GM18517 (cell line): Measurements from ENCODE around the gene RAB35.

Experiments used
- ATAC-seq: cut with Tn5 transposase; IDR thresholded peaks from one replicate; pipeline ENCODE4 v1.9.1; 2021; ENCODE audit warnings: mild to moderate bottlenecking, moderate library complexity; ENCODE audit not compliant: unreplicated experiment

The RAB35 gene

DNA sequence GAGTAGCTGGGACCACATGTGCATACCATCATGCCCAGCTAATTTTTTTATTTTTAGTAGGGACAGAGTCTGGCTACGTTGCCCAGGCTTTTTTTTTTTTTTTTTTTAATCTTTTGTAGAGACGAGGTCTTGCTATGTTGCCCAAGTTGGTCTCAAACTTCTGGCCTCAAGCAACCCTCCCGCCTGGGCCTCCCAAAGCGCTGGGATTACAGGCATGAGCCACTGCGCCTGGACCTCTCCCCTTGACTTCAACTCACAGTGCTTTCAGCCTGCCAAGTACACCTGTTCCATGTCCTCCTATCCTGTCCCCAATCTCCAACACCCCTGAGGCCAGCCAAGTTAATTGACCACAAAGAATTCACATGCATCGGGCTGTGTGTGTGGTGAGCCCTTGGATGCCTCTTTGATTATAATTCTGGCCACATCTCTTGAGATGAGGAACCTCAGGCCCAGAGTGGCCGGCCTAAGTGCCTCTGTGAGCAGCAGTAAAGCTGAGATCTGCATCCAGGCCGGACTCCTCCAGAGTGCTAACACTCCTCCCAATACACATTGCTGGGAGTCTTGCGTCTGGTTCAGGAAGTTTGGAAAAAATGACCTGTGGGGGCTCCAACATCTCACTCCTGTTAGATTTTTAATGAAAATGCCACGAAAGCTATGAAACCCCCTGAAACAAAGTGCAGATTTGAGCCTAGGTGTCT lies 6.8 kb downstream of the RAB35 start:
- no peak for ATAC-seq

DNA sequence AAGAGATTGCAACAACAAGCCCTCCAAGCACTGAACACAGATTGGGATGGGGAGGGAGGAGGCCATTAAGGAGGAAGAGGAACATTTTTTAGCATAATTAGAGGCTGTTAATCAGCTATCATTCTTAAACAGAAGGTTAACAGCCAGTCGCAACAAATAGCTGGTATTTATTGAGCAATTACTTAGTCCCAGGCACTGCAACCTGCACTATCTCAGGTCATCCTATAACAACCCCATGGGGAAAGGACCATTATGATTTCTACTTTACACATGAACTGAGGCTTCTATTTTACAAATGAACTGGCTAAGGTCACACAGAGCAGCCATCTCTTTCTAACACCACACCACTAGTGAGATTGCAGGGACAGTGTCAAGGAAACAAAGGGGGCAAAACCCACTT lies 10.4 kb downstream of the RAB35 start:
- ATAC-seq: no peak

DNA sequence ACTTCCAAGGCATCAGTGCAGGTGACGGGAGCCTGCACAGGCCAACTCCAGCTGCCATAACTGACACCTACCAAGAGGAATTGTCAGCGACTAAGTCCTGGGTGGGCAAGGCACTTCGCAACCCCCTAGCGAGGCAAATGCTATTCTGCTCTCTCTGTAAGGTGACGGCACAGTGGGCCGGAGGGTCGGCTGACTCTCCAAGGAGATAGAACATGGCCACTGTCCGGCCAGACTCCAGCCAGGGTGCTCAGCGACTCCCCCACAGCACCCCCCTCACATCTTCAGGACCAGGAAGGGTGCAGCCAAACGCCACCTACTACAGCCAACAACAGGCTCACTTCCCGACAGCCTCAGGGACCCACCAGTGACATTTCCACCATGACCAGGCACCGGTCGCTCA lies 13.2 kb downstream of the RAB35 start:
- ATAC-seq: no peak

DNA sequence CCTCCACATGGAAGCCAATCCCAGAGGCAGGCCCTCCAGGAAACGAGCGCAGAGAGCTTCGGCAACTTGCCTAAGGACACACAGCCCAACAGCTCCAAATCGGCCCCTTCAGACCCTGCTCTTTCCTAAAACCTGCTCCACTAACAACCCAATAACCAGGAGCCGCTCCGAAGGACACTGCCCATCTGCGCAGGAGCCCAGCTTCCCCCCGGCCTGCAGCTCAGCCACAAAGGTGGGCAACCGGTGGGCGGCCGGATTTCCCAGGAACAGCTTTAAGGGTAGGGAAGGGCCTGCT lies 13.6 kb downstream of the RAB35 start:
- ATAC-seq: no peak

DNA sequence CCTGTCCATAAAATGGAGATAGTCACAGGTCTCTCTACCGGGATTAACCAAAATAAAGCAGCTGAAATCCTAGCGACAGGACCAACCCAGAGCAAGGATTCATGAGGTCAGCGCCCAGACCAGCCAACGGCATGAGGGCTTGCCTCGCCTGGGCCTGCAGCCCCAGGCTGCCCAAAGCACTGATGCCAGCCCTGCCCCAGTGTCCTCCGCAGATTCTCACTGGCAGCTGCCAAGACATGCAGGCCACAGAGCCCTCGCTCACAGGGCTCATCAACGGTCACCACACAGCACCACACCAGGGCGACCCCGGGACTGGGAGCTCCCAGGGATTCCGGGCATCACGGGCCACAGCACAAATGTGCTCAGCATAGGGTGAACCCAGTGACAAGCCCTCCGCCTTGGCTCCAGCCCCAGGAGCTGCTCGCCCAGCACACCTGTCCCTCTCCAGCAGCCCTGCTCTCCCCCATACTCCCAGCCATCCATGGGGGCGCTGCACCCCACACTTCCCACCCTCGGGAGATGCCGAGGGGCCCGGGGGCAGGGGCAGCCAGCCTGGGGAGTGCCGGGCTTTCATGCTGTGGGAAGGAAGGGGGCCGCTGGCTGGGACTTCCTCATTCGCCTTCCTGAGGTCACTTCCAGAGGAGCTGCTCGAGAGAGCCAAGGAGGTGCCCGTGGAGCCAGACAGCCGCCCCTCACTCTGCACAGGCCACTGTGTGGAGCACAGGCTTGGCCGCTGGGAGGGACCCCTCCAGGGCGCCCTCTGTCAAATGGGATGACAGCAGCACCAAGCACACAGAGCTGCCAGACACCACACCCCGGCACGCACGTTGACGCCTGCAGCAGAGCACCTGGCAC lies 14.1 kb downstream of the RAB35 start:
- ATAC-seq: no peak

DNA sequence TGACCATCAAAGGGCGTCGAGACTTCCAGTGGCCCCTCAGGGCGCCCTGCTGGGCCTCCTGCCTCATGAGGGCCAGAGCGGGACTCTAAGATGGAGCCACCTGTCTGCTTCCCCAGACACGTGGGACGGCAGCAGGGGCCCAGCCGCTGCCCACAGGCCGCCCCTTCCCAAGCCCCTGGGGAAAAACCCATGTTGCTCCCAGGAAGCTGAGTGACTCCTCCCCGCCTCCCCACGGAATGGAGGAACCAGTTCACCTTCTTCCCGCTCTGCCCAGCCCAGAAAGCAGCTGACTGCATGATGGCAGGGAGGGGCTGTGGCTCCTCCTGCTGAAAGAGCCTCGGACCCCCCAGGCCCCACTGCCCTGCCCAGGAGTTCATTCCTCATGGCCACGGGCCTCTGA lies 14.9 kb downstream of the RAB35 start:
- ATAC-seq: no peak

DNA sequence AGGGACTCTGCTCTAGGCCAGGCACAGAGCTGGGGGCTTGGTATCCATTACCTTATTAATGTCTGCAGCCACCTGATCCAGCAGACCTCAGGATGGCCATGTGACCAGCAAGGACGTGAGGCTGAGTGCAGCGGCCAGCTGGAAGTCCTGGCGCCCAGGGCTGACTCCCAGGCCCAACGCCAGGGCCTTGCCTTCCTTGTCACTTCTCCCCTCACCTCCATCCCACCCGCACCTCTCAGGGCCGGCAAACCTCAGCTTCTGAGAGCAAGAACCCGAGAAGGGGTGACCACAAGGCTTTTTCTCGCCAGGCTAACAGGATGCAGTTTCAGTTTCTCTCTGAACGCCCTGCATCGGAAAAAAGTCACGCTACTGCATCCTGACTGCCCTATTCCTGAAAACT lies 15.4 kb downstream of the RAB35 start:
- ATAC-seq: no peak

DNA sequence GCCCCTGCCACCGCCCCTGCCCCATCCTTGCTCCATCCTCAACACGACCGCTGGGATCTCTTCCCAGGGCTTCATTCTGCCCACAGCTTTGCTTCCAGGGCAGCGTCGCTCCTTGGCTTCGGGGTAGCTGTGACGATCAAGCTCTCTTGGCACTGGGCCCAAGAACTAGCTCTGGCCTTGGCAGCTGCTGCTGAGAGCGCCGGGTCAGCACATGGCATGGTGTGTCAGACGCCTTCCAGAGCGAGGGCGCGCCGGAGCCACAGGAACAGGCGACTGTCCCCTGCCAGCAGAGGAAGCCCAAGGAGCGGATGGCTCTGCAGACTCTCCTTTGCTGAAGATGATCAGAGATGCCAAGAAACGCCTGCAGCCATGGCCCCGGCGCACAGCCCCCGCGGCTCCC lies 15.9 kb downstream of the RAB35 start:
- no peak for ATAC-seq

DNA sequence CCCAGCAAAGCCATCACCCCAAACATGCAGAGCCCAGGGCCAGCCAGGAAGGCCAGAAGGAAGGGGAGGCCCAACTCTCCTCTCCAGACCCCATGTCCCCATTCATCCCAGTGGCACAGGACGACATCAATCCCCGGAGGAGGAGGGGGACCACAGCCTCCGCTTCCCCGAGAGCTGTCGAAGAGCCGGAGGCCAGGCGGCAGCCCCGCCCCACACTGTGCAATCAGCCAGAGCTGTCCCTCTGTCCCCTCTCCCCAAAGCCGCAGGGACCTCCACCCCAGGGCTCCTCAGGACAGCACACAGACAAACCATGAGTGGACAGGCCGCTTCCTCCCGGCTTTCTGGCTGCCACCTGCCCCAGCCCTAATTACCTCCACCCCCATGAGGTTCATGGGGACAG lies 16.8 kb downstream of the RAB35 start:
- ATAC-seq: no peak

DNA sequence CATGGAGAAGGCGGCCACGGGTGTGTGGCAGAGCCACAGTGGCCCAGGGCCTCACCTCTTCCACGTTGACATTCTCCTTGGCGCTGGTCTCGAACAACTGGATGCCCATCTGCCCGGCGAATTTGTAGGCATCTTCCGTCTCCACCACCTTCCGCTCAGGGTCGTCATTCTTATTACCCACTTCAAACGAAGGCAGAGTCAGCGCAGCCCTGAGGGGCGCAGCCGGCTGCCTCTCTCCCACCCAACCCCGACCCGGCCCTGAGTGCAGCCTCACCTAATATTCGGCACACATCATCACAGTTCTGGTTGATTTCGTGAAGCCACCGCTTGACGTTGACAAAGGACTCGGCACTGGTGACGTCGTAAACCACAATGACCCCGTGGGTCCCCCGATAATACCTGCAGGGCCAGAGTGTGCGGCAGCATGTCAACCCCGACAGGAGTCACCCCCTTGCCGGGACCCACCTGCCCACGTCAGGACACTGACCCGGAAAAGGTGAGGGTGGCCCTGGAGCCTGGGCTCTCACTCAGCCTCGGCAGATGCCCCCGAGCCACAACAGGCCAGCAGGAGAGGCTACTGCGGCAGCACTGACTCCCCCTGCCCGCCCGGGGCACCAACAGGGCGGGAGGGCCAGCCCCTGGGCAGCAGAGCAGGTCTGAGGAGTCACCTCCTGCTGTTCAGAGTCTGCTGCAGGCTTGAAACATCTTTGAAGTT lies 17.6 kb downstream of the RAB35 start:
- ATAC-seq: no peak

DNA sequence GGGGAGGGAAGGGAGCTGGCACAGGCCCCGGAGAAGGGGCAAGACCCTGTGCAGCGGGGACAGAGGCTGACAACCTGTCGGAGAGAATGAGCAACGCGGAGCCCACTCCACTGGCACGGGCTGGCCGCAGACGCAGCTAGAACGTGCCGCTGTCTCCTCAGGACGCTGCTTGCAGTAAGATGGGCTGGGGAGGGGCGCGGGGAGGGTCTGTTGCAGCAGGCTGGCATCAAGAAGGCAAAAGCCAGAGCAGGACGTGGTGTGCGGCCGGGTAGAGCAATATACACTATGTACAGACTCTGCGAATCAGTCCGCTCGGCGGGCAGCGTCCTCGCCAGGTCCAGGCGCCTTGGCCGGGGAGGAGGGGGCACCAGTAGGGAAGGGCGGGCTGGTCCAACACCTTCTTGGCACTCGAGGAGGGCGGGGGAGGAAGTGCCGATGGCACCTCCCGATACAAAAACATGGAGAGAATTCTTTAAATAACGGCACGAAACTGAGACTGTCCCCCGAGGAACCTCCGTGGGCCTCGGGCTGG lies 19.8 kb downstream of the RAB35 start:
- ATAC-seq: no peak

DNA sequence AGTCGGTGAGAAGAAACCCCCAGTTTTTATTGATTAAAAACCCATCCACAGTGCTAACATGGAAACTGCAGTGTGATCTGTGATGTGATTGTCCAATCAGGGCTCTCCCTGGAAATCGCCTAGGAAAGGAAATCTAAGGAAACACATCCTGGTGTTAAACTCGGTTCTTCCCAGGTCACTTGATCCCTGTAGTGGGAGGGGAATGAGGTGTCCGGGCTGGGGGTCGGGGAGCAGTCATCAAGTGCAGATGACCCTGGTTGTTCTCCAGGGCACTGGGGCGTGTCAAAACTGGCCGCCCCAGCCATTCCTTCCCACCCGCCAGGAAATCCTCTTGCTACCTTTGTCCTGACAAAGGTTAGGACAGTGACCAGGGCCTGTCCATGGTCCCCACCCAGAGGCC lies 20.8 kb downstream of the RAB35 start:
- ATAC-seq: no peak

DNA sequence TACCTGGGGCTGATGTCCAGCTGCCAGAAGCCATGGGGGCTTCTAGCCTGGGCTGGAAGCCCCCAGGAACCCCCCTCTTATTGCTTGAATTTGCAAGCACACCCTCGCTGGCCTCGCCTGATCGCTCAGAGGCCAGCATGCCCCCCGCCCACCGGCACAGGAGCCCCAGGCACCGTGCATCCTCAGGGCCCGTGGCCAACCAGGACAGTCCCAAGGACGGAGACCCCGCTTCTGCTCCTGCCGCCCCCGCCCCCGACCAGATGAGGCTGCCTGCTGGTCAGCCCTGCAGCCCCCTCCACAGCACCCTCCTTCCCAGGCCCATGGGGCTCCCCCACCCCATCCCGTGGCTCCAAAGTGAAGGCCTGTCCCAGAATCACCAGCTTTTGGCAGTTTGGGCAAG lies 21.2 kb downstream of the RAB35 start:
- ATAC-seq: no peak

DNA sequence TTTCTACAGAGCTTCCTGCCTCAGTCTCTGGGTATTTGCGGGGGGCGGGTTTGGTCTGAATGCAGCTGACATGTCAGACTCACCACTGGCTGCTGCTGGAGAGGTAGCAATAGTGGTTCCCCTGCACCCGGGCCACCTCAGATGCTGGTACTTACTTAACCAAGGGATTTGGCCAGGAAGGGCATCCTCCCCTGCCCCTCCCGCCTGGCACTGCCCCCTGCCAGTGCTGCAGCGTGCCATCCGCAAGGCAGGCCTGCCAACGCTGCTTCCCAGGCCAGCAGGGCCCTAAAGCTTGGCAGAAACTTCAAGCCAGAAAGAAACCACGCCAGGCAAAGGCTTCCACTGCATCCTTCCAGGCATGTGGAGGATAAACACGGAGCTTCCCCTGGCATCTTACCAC lies 22.1 kb downstream of the RAB35 start:
- ATAC-seq: no peak

DNA sequence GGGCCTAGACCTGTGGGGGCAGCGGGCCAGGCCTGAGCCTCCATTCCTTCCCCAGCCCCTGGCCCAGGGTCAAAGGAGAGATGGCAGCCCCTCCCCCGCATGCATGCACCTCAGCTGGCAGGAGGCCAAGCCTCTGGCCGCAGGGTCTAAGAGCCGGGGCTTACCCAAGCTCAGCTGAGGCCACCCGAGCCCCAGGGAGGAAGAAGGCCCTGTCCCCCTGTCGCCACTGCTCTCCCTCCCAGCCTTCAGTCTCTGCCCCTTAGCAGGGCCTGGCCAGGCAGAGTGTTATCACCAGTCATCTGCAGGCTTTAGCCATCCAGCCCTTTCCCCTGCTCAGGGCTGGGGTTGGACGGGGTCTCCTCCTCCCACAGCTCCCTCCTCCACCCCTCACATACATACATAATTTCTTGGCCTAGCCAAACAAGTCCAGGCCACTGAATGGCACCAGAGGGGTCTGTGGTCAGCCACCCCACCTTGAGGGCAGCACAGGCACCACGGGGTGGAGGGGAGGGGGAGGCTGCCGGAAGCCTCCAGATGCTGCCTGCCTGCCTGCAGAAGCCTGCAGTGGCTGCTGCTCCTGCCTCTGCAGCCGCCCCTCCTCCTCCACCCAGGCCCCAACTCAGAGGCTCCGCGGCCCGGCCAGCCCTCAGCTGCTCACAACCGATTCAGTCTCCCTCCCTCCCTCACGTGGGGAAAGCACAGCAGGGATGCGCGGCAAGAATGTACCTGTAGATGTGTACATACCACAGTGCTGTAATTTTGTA lies 22.8 kb downstream of the RAB35 start:
- ATAC-seq: no peak

DNA sequence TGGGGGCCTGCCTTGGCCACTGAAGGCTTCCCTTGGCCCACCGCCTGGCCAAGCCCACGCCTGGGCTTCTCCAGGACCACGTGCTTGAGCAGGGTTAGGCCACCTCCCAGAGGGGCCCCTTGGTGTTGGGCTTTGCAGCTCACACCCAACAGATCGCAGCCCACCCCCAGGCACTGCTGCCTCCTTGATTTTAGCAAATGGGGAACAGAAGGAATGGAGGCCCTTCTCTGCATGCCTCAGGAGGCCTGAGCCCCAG lies 23.3 kb downstream of the RAB35 start:
- ATAC-seq: no peak

DNA sequence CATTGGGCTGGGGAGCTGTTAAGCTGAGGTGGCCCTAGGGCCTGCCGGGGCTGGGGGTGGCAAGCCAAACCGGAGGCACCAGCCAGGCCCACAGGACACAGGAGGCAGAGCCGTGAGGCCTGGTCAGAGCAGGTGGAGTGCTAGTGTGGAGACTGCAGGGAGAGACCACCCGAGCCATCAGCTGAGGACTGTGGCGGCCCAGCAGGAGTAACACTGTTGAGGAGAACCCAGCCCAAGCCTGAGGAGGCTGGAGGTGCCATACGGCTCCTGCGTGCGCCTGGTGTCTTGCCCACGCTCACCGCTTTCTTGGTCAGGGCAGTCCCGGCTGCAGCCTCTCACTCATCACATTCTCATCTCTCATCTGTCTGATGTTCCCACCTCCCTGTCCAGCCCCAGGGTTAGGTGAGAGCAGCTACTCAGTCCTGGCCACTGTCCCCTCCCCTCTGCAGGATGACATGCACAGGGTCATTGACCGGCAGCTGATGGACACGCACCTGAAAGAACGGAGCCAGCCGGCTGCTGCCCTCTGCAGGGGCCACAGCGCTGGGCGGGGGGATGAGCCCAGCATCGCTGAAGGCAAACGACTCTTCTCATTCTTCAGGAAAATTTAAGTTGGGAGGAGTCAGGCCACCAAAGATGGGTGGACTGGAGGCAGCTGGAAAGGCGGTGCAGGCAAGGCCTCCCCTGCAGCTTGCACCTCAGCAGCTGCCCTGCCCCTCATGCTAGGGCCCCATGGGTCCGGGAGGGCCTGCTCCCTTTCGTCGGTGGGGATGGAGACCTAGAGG lies 23.8 kb downstream of the RAB35 start:
- ATAC-seq: no peak

DNA sequence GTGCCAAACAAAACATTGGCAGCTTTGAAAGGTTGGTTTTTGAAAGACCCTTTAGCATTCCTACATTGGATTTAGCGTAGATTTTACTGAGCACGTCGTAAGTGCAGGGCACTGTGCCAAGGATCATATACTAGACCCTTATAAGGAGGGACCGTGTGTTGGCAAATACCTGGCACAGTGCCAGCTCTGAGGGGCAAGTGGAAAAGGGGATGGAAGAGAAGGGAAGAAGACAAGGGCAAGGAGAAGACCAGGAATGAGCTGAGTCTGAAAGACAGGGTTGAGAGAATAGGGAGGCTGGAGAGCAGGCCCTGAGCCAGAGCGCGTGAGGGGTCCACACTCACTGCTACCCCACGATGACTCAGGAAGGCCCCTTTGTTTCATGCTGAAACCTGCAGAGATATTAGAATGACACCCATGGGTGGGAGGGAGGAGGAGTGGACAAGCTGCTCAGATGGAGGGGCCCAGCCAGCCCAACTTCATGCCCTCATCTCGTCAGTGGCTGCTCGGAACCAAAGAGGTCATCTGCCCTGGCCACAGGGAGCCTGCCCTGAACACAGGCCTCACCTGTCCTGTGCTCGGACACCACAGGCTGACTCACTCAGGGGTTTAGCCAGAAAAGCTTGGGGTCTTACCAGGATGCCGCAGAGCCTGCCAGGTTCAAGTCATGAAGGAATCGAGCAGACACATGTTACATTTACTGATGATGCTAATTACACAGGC lies 25.0 kb downstream of the RAB35 start:
- no peak for ATAC-seq

DNA sequence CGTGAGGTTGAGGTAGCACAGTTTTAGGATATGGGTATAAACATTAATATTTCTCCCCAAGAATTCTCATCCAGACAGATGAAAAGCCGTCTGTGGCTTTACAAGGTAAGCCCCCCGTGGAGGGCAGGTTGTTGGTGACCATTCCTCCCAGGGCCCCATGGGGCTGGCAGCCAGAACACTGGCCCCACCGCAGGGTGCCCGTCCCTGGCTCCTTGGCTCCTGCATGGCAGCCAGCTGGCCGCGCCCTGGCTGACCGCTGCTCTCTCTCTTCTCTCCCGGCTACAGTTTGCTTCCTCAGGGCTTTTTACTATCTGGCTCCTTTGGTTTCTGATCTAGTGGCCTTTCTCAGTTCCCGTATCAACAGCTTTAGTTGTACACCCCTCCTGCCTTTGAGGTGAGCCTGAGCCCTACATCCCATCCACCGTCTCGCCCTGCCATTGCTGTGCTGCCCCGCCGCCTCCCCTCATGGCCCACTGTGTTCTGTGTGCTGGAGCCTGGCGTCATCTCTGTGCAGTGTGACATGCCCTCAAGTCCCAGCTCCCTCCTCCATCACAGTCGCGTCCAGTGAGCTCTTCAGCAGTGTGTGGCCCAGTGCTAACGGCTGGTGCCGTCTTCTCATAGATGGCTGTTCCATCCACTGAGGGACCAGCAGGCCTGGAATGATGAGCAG lies 25.8 kb downstream of the RAB35 start:
- no peak for ATAC-seq
